Omental fat pad (tissue), 4 donors: Measurements from ENCODE around the gene C3orf52. TPM values are rescaled to one million over a fixed set of nuclear protein-coding genes. Genes with fewer than 3 reads are reported as not detected.

Source experiments
- ATAC-seq: fragments of 150-250 bp; one replicate; pipeline ENCODE4 v1.9.1; 2016; ENCODE audit warnings: mild to moderate bottlenecking, moderate library complexity; ENCODE audit not compliant: low FRiP score
- DNase-seq: peaks from one replicate; pipeline ENCODE4 v3.0.0-alpha.2; 2019; ENCODE audit warnings: low spot score
- CTCF ChIP-seq, 3 donors: fragments of 450-650 bp; IDR thresholded peaks; one replicate each; pipeline ENCODE4 v1.5.1; 2016 to 2017; ENCODE audit warnings: antibody characterized with exemption in 3 of 3, mild to moderate bottlenecking in 3 of 3, moderate library complexity in 2 of 3
- total RNA-seq, 4 donors: library from RNA; depleted of rRNA; stranded (reverse); fragments of >200 nt; gene quantifications; one replicate each; pipeline ENCODE4 v1.1.0, GENCODE V29; 2016

Gene C3orf52
- total RNA-seq, 4 donors from 2014 or later: 2.3 to 39.1 (median 13.1) TPM; not detected in 1

- DNase-seq (no peak), ATAC-seq (peak; percentile 29)
- TF ChIP-seq CTCF (IDR thresholded peaks at IDR 0.05): no peak
Measured at GRCh38 chr3:112093180-112093522, 7.0 kb downstream of the C3orf52 start.

DNA sequence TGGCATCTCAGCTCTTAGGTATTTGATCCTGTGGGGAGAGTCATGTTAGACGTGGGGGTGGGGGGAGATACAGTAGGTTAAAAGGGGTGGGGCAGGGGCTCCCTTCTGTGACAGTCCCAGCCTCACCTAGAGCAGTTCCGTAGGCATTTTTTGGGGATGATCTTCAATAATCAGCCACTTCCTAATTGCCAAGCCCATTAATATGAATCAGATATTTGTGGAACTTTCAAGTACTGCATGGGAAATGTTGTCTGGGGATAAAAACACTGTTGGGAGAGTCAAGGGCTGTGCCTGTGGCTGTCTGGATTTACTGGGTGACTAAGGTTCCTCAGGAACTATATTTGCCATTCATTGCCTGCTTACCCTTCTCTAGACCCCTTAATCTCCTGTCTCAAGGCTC lies 9.5 kb downstream of the C3orf52 start:
- DNase-seq: no peak
- no peak for TF ChIP-seq CTCF (IDR thresholded peaks at IDR 0.05)
- no peak for ATAC-seq

DNA sequence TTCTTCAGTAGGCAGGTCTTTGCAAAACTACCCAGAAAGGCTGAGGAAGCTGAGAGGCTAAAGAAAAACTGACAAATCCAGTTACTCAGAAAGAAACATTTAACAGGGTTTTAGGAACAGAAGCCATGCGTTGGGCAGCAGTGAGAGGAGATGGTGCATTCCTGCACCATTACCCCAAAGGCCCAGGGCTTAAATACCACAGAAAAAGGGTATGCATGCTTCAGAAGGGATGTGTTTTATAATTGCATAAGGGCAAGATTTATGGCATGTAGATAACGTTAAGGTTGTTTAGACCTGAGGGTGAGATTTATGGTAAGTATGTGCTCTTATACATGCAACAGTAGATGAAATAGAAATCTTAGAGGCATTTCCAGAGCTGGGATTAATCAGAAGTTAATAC lies 10.0 kb downstream of the C3orf52 start:
- no peak for ATAC-seq
- no peak for DNase-seq
- TF ChIP-seq CTCF (IDR thresholded peaks at IDR 0.05): no peak

GRCh38 chr3:112097378-112097777 lies 11.2 kb downstream of the C3orf52 start:
- no peak for DNase-seq
- ATAC-seq: peak; percentile 74

DNA sequence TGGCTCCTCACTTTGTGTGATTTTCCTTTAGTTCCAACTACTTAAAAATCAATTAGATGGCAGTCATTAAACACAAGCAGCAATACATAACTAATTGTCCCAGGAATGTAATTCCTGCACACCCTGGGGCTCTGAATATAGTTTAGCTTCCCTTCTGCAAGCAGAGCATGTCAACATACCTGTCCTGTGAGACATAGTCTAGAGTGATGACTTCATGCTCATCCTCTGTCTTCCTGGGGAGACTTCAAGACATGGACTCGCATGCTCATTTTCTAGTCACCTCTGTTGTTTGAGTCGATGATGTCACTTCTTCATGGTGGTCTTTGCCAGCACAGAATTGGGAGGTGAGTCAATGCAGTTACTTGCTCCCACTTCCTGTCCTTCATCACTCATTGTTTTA lies 15.7 kb downstream of the C3orf52 start:
- ATAC-seq (no peak), DNase-seq (no peak)
- no peak for TF ChIP-seq CTCF (IDR thresholded peaks at IDR 0.05)

More at GRCh38 chr3:112097378-112097777, 11.2 kb downstream of the C3orf52 start:
- TF ChIP-seq CTCF (IDR thresholded peaks at IDR 0.05): no peak

- ATAC-seq: no peak
- no peak for DNase-seq
- no peak for TF ChIP-seq CTCF (IDR thresholded peaks at IDR 0.05)
Measured at GRCh38 chr3:112104774-112105173, 18.6 kb downstream of the C3orf52 start.

- no peak for TF ChIP-seq CTCF (IDR thresholded peaks at IDR 0.05)
- ATAC-seq (no peak), DNase-seq (no peak)
Measured at GRCh38 chr3:112109322-112109721, 23.1 kb downstream of the C3orf52 start.
